ENCODE data around the gene RNF144B. TPM values are rescaled to one million over a fixed set of nuclear protein-coding genes. Genes with fewer than 3 reads are reported as not detected.

The RNF144B gene
- 10 to 100 TPM; 30.6 to 57.4 (median 44.9) TPM for total RNA-seq

GRCh38 chr6:18387061-18387721, at the start of gene RNF144B:
Gene RNF144B (plus strand): TSS chr6:18387350. CDS start chr6:18399535, 12,185 bp downstream.
- peak; percentile 85 to 95 for DNase-seq (ENCODE audit: low spot score in 2 of 2)
- peak within 1 kb of the TSS; percentile 28 for H3K4me3 ChIP-seq (ENCODE audit: low read depth, poor library complexity, severe bottlenecking)
- intact Hi-C loops (cut with DNase I; ENCODE audit: low total_unique reads), result no loop called here
- no peak for TF ChIP-seq CTCF (IDR thresholded peaks at IDR 0.05)
- TF ChIP-seq POLR2A (IDR thresholded peaks at IDR 0.05), result no peak
- 2 to 3% methylated on average over 40 of the region's 40 CpGs for WGBS, 2 donors

DNA sequence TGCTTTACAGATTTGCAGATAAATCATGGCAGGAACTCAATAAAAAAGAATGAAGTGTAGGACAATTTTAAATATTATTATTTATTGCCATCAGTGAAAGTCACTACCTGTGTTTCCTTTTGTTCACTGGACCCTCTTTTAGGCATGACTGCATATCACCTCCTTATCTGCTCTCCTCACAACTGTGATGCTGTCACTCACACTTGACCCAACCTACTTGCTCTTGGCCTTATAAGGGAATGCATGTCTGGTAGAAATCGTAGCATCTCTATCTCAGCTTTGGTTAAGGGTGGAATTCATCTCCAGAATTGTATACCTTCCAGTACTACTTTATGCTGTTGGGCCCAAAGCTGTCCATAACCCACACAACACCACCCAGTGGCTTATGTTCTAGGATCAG, 47.6 kb upstream of the RNF144B start:
- DNase-seq (ENCODE audit: low spot score in 2 of 2), result no peak
- intact Hi-C loops (cut with DNase I; ENCODE audit: low total_unique reads), result no loop called here
- TF ChIP-seq CTCF (IDR thresholded peaks at IDR 0.05), result no peak
- no peak for TF ChIP-seq POLR2A (IDR thresholded peaks at IDR 0.05)
- H3K4me3 ChIP-seq (ENCODE audit: low read depth, poor library complexity, severe bottlenecking), result no peak overlapping the region
- 59 to 69% methylated on average over 1 of the region's 1 CpG for WGBS, 2 donors

GRCh38 chr6:18340781-18341551, 46.2 kb upstream of the RNF144B start:
- no peak for DNase-seq (ENCODE audit: low spot score in 2 of 2)
- TF ChIP-seq CTCF (IDR thresholded peaks at IDR 0.05), result no peak
- TF ChIP-seq POLR2A (IDR thresholded peaks at IDR 0.05), result no peak
- H3K4me3 ChIP-seq (ENCODE audit: low read depth, poor library complexity, severe bottlenecking), result no peak overlapping the region
- WGBS, 2 donors, result 43 to 50% methylated on average over 7 of the region's 7 CpGs
- intact Hi-C loops (cut with DNase I; ENCODE audit: low total_unique reads), result no loop called here

- 58 to 62% methylated on average over 3 of the region's 3 CpGs for WGBS, 2 donors
- TF ChIP-seq POLR2A (IDR thresholded peaks at IDR 0.05) (no peak), CTCF (IDR thresholded peaks at IDR 0.05) (no peak)
- intact Hi-C loops (cut with DNase I; ENCODE audit: low total_unique reads), result no loop called here
- DNase-seq (ENCODE audit: low spot score in 2 of 2), result no peak
- H3K4me3 ChIP-seq (ENCODE audit: low read depth, poor library complexity, severe bottlenecking), result no peak overlapping the region
Measured at GRCh38 chr6:18342223-18342622, 44.9 kb upstream of the RNF144B start.

DNA sequence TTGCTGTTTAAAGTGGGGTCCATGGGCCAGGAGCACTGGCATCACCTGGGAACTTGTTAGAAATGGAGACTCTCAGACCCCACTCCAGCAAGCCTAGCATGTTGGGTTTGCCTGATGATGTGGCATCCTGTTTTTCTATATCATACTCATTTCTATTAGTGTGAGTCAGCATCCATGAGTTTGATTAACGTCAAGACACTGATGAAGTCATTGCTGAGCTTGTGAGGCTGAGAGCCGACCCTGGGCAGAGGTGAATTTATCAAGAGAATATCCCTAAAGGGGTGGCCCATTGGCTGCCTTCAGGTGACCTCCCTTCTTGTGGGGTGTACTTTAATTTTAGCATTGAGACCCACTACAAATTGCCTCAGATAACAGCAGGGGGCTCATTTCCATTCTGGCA, 43.4 kb upstream of the RNF144B start:
- DNase-seq (ENCODE audit: low spot score in 2 of 2), result no peak
- WGBS, 2 donors, result 45 to 54% methylated on average over 2 of the region's 2 CpGs
- intact Hi-C loops (cut with DNase I; ENCODE audit: low total_unique reads), result no loop called here
- no peak overlapping the region for H3K4me3 ChIP-seq (ENCODE audit: low read depth, poor library complexity, severe bottlenecking)
- no peak for TF ChIP-seq CTCF (IDR thresholded peaks at IDR 0.05)
